AG09319 (cell line): ENCODE data around the gene PTPRF.

Experiments used
- DNase-seq: peaks from one replicate; pipeline ENCODE4 v3.0.0-alpha.2; 2010; ENCODE audit warnings: low read depth; ENCODE audit errors: extremely low read depth
- TF ChIP-seq, protein P1 (sequence below): IDR thresholded peaks from 2 replicates; pipeline ENCODE4 v1.5.1; 2011; ENCODE audit warnings: low read depth, mild to moderate bottlenecking, inconsistent platforms, low read length, moderate library complexity

PTPRF gene

DNA sequence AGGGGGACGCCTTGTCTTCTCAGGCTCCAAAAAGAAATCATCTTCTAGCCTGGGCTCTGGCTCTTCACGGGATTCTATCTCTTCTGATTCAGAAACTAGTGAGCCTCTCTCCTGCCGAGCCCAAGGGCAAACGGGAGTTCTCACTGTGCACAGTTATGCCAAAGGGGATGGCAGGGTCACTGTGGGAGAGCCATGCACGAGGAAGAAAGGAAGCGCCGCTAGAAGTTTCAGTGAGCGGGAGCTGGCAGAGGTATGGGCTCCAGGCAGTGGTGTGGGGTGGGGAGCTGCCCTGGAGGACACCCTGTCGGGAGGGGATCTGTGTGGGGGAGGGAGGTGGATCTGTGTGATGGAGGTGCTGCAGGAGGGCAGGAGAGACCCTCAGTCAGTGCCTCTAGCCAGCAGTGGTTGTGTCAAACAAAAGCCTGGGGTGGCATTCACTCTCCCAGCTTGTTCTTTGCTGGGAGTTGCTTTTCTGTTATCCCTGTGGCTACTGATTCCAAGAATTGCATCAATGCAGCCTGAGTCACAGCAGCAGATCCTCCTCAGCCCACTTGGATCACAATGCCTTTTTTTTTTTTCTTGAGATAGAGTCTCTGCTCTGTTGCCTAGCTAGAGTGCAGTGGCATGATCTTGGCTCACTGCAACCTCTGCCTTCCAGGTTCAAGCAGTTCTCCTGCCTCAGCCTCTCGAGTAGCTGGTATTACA, 141.1 kb downstream of the PTPRF start:
- peak; percentile 36 for DNase-seq
- TF ChIP-seq, protein P1, sequence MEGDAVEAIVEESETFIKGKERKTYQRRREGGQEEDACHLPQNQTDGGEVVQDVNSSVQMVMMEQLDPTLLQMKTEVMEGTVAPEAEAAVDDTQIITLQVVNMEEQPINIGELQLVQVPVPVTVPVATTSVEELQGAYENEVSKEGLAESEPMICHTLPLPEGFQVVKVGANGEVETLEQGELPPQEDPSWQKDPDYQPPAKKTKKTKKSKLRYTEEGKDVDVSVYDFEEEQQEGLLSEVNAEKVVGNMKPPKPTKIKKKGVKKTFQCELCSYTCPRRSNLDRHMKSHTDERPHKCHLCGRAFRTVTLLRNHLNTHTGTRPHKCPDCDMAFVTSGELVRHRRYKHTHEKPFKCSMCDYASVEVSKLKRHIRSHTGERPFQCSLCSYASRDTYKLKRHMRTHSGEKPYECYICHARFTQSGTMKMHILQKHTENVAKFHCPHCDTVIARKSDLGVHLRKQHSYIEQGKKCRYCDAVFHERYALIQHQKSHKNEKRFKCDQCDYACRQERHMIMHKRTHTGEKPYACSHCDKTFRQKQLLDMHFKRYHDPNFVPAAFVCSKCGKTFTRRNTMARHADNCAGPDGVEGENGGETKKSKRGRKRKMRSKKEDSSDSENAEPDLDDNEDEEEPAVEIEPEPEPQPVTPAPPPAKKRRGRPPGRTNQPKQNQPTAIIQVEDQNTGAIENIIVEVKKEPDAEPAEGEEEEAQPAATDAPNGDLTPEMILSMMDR: no peak

DNA sequence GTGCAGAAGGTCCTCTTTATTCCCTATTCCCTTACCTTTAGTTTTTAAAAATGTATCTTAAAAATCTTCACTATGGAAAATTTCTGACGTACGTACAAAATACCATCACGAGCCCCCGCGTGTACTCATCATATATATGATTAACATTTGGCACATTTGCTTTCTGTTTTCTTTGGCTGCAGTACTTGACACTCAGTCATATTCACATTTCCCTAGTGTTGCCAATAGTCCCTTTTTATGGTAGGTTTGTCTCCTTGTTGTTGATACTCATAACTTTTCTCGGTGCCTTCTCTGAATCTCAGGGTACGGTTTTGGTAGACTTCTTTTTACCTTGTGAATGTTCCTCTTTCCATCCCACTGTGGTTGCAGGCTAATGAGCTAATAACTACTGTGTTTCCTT, 142.6 kb downstream of the PTPRF start:
- TF ChIP-seq, protein P1: no peak
- DNase-seq: no peak
